HG03103 (cell line): ENCODE results near the gene CD164L2.
"Not testable (repeated sequence)": the region's sequence is repeated elsewhere in the genome, so short reads cannot be mapped to it uniquely, and the experiment has no call there.

Source experiments
- ATAC-seq: cut with Tn5 transposase; IDR thresholded peaks from one replicate; pipeline ENCODE4 v1.9.1; 2021; ENCODE audit warnings: low read depth; ENCODE audit not compliant: unreplicated experiment

Gene CD164L2

DNA sequence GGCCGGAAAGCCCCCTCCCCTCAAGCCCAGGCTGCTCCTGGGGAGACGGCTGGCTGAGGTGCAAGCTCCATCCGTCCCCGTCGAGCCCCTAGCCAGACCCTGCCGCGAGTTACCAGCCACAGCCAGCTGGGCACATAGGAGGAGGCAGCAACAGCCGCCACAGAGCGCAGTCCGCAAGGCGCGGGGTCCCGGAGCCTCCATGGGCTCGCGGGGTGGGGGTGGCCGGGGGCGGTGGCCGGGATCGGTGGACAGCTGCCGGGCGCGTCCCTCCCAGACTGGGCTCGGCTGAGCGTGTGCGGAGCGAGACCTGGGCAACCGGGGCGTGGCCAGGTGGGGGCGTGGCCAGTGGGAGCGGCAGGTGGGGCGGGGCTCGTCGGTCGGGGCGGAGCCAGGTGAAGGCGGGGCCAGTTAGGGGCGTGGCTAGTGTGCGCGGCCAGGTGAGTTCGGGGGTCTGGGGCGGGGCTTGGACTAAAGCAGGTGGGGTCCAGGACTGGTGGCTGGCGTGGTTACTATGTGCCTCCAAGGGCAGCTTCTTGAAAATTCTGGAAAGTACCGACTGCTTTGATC, at the start of gene CD164L2:
Gene CD164L2, minus strand, starts transcription at position 295 of the 567 bp plus-strand sequence. Its CDS starts 94 bp downstream, at position 201.
- ATAC-seq: no peak

- not testable (repeated sequence) for ATAC-seq
Observed at GRCh38 chr1:27432725-27433124, 49.6 kb upstream of the CD164L2 start.

GRCh38 chr1:27431601-27431940, 48.4 kb upstream of the CD164L2 start:
- ATAC-seq: no peak

GRCh38 chr1:27430903-27431600, 47.9 kb upstream of the CD164L2 start:
- ATAC-seq: no peak

DNA sequence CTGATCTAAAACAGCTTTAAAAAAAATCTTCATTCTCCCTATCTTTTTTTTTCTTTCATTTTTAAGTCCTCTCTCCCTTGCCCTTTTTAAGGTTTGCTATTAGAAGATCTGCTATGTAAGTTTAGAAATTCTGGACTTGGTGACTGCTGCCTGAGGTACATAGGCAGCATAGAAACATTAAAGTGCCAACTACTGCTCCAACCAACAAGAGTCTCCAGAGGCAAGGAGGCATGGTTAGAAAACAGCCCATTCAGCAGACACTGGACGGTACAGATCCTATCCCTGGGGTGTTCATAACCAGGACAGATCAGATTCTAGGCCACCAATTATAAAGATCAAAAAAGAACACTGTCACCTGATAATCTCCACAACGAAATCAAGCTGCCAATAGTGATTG, 45.9 kb upstream of the CD164L2 start:
- no peak for ATAC-seq

- ATAC-seq: no peak
Observed at GRCh38 chr1:27428316-27429028, 45.3 kb upstream of the CD164L2 start.

- no peak for ATAC-seq
Observed at GRCh38 chr1:27427816-27428315, 44.7 kb upstream of the CD164L2 start.

DNA sequence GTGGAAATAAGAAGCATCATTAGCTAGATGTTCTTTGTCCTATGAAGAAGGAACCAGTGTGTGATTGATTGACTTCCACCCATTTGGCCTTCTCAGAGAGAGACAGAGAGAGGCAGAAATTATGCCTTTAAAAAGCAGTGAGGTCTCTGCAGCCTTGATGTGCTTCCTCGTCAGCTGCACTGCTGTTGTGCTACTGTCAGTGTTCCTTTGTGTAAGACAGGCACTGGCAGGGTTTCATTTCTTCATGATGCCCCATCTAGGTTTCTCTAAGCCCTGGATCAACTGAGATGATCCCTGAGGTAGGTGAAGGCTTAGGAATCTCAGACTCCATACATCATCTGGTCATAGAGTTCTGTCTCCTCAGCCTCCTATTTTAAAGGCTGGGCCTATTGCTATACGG, 44.2 kb upstream of the CD164L2 start:
- no peak for ATAC-seq

- no peak for ATAC-seq
Observed at GRCh38 chr1:27423709-27424108, 40.6 kb upstream of the CD164L2 start.

- ATAC-seq: no peak
Observed at GRCh38 chr1:27418326-27419185, 35.4 kb upstream of the CD164L2 start.

GRCh38 chr1:27417713-27418112, 34.6 kb upstream of the CD164L2 start:
- ATAC-seq: no peak

GRCh38 chr1:27416387-27417111, 33.4 kb upstream of the CD164L2 start:
- ATAC-seq: no peak

GRCh38 chr1:27414091-27414490, 31.0 kb upstream of the CD164L2 start:
- ATAC-seq: no peak

GRCh38 chr1:27413004-27413403, 29.9 kb upstream of the CD164L2 start:
- ATAC-seq: no peak

- ATAC-seq: no peak
Observed at GRCh38 chr1:27412502-27412901, 29.4 kb upstream of the CD164L2 start.

DNA sequence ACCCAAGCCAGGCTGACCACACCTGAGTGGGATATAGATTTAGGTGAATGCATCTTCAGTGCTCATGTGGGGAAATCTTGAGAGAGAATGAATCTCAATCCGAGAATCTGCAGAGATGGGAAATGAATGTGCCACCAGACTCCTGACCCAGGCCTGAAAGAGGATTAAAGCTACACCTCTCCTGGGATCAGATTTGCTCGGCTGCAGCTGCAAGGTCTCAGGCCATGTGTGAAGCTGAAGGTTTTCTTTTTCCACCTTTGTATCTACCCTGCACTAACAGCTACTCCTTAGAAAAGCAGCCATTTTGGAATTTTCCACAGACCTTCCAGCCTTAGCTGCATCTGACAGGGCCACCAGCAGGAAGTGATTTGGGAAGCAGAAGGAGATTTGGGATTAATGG, 27.6 kb upstream of the CD164L2 start:
- ATAC-seq: no peak

GRCh38 chr1:27409669-27410068, 26.5 kb upstream of the CD164L2 start:
- no peak for ATAC-seq

GRCh38 chr1:27408151-27408550, 25.0 kb upstream of the CD164L2 start:
- ATAC-seq: no peak

DNA sequence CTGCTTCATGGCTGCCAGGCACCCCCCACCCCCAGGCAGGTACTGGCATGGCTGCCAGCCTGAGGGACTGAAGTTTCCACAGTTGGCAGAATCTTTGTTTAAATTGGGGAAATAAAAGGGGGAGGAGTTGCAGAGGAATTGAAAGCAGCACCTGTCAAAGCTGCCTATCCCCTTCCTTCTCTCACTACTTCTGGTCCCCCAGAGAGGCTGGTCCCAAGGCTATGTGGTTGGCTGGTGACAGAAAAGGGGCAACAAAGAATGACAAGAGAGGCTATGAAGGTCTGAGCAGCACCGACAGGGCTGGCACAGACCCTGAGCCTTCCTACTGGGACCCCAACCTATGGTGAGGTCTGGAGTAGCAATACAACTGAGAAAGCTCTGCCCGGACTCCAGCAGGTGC, 23.7 kb upstream of the CD164L2 start:
- not testable (repeated sequence) for ATAC-seq

GRCh38 chr1:27406362-27406680, 23.2 kb upstream of the CD164L2 start:
- ATAC-seq: no peak
